HepG2 (cell line): ENCODE data around the gene TCFL5. TPM values are rescaled to one million over a fixed set of nuclear protein-coding genes. Genes with fewer than 3 reads are reported as not detected.
A peak's percentile ranks its signal among the peaks of the same experiment; 100 is the strongest.

Experiments
- ARHGAP35 ChIP-seq: sonication (generic); formaldehyde crosslinking; IDR thresholded peaks from 2 replicates; pipeline ENCODE4 v1.9.0; 2022; ENCODE audit warnings: mild to moderate bottlenecking, inconsistent platforms, moderate library complexity, missing genetic modification reagents, borderline replicate concordance
- CREB1 ChIP-seq, 2 experiments: fragments of 450-650 bp in 1 of 2; IDR thresholded peaks; 2 replicates each; pipeline ENCODE4 v1.6.1; 2016 to 2017; ENCODE audit warnings: control low read depth in 1 of 2, mild to moderate bottlenecking in 1 of 2, missing compliant biosample characterization in 1 of 2, missing genetic modification characterization in 1 of 2
- CREB3 ChIP-seq: sonication (generic); formaldehyde crosslinking; IDR thresholded peaks from 2 replicates; pipeline ENCODE4 v1.5.0; 2020; ENCODE audit warnings: missing genetic modification reagents
- ERF ChIP-seq: IDR thresholded peaks from 2 replicates; pipeline ENCODE4 v1.6.1; 2018; ENCODE audit warnings: missing biosample characterization, missing genetic modification reagents
- HOXD1 ChIP-seq: sonication (generic); formaldehyde crosslinking; IDR thresholded peaks from 2 replicates; pipeline ENCODE4 v1.5.0; 2020; ENCODE audit warnings: missing genetic modification reagents
- KDM4B ChIP-seq: sonication (generic); formaldehyde crosslinking; IDR thresholded peaks from 2 replicates; pipeline ENCODE4 v1.4.0; 2020; ENCODE audit warnings: missing genetic modification reagents
- NFKBIZ ChIP-seq: IDR thresholded peaks from 2 replicates; pipeline ENCODE4 v1.6.1; 2018; ENCODE audit warnings: missing genetic modification reagents, missing compliant biosample characterization
- POLR2AphosphoS2 ChIP-seq: IDR thresholded peaks from 2 replicates; pipeline ENCODE4 v1.6.1; 2011; ENCODE audit warnings: low read depth, low read length, improper control_type of control experiment
- SRSF1 ChIP-seq: fragments of 200-400 bp; formaldehyde crosslinking; optimal IDR thresholded peaks from 2 replicates; pipeline ENCODE3; 2017; ENCODE audit warnings: mild to moderate bottlenecking, low read depth, low read length, moderate library complexity
- SRY ChIP-seq: sonication (generic); formaldehyde crosslinking; IDR thresholded peaks from 2 replicates; pipeline ENCODE4 v1.8.0; 2022; ENCODE audit warnings: mild to moderate bottlenecking, missing genetic modification reagents
- TMF1 ChIP-seq: sonication (generic); formaldehyde crosslinking; IDR thresholded peaks from 2 replicates; pipeline ENCODE4 v1.8.1; 2022; ENCODE audit warnings: low read depth, missing genetic modification reagents
- UBTF ChIP-seq: sonication (generic); formaldehyde crosslinking; IDR thresholded peaks from 2 replicates; pipeline ENCODE4 v1.4.0; 2020; ENCODE audit warnings: mild to moderate bottlenecking, missing genetic modification reagents
- YEATS2 ChIP-seq: sonication (generic); formaldehyde crosslinking; IDR thresholded peaks from 2 replicates; pipeline ENCODE4 v1.4.0; 2020; ENCODE audit warnings: missing genetic modification reagents, borderline replicate concordance
- ZBTB1 ChIP-seq: sonication (generic); formaldehyde crosslinking; IDR thresholded peaks from 2 replicates; pipeline ENCODE4 v1.4.0; 2020; ENCODE audit warnings: missing genetic modification reagents, borderline replicate concordance
- ZBTB3 ChIP-seq: sonication (generic); formaldehyde crosslinking; IDR thresholded peaks from 2 replicates; pipeline ENCODE4 v1.4.0; 2020; ENCODE audit warnings: low read depth, mild to moderate bottlenecking, moderate library complexity, missing genetic modification reagents, borderline replicate concordance
- ZNF432 ChIP-seq: sonication (generic); formaldehyde crosslinking; IDR thresholded peaks from 2 replicates; pipeline ENCODE4 v1.5.0; 2020; ENCODE audit warnings: missing genetic modification reagents, mild to moderate bottlenecking, borderline replicate concordance
- ZNF501 ChIP-seq: sonication (generic); formaldehyde crosslinking; IDR thresholded peaks from 2 replicates; pipeline ENCODE4 v1.5.1; 2020; ENCODE audit warnings: mild to moderate bottlenecking, moderate library complexity, missing genetic modification reagents
- ZNF552 ChIP-seq: sonication (generic); formaldehyde crosslinking; IDR thresholded peaks from 2 replicates; pipeline ENCODE4 v1.9.0; 2022; ENCODE audit warnings: missing genetic modification reagents, mild to moderate bottlenecking, borderline replicate concordance
- ZNF557 ChIP-seq: sonication (generic); formaldehyde crosslinking; IDR thresholded peaks from 2 replicates; pipeline ENCODE4 v1.4.0; 2020; ENCODE audit warnings: missing genetic modification reagents
- ZNF687 ChIP-seq: sonication (generic); formaldehyde crosslinking; IDR thresholded peaks from 2 replicates; pipeline ENCODE4 v1.5.1; 2020; ENCODE audit warnings: mild to moderate bottlenecking, missing genetic modification reagents, moderate library complexity
- ZNF704 ChIP-seq: sonication (generic); formaldehyde crosslinking; IDR thresholded peaks from 2 replicates; pipeline ENCODE4 v1.8.1; 2023; ENCODE audit warnings: mild to moderate bottlenecking, inconsistent platforms, moderate library complexity, missing genetic modification reagents, borderline replicate concordance
- polyA plus RNA-seq, 8 experiments: library from polyadenylated mRNA; depleted of rRNA in 3 of 8; stranded (reverse) in 7 of 8; unstranded in 1 of 8; fragments of >200 nt; fragmentation: Illumina TruSeq in 4 of 8; extraction: Trizol in 4 of 8; gene quantifications; 2 replicates each; pipeline versions ENCODE4 v1.2.1 to v1.2.3, GENCODE V29; 2011 to 2016; ENCODE audit warnings: low read depth in 4 of 8, missing spikeins in 1 of 8, mixed read lengths in 1 of 8; ENCODE audit not compliant: insufficient read depth in 1 of 8
- total RNA-seq, 5 experiments: library from RNA; depleted of rRNA; stranded (reverse); fragments of >200 nt; fragmentation: Illumina TruSeq; extraction: Trizol; gene quantifications; 2 replicates each; pipeline ENCODE4 v1.2.3, GENCODE V29; 2016; ENCODE audit warnings: low read depth in 1 of 5

The TCFL5 gene
- total and polyA plus RNA-seq, 2 of the 13 experiments (the other 11 are each of a cell fraction or from before 2014, with no cell fraction given) = 14.8 to 20.0 TPM

GRCh38 chr20:62861726-62862336 lies at the start of gene TCFL5 (continued):
- TF ChIP-seq CREB1 (IDR thresholded peaks at IDR 0.05) (peak; percentile 82), CREB1 (CRISPR knock-in tag; IDR thresholded peaks at IDR 0.05) (no peak), ZNF552 (CRISPR knock-in tag) (peak; percentile 89; the same call in 1 of the 2 replicates), SRSF1 (no peak), ZNF687 (CRISPR knock-in tag) (peak; percentile 99), CREB3 (peak; percentile 95), ZBTB1 (CRISPR knock-in tag) (no peak), HOXD1 (CRISPR knock-in tag) (peak; percentile 92), ZNF432 (no peak), ZNF557 (peak; percentile 96; the same call in 1 of the 2 replicates), ARHGAP35 (CRISPR knock-in tag) (peak; percentile 93), UBTF (CRISPR knock-in tag) (peak; percentile 73), YEATS2 (peak; percentile 83; the same call in 1 of the 2 replicates), SRY (CRISPR knock-in tag) (peak; percentile 99), POLR2AphosphoS2 (no peak), ZNF704 (CRISPR knock-in tag) (peak; percentile 96; the same call in 1 of the 2 replicates), ERF (CRISPR knock-in tag) (peak; percentile 95), ZBTB3 (CRISPR knock-in tag) (peak; percentile 77; the same call in 1 of the 2 replicates), ZNF501 (CRISPR knock-in tag) (peak; percentile 92; the same call in 1 of the 2 replicates), KDM4B (CRISPR knock-in tag) (peak; percentile 81; the same call in 1 of the 2 replicates), NFKBIZ (CRISPR knock-in tag) (peak; percentile 96), TMF1 (CRISPR knock-in tag) (0 out of 2 replicates have a peak, but pooled peaks have one; percentile 66)
